DMS79 treated with DMSO at 0.1 percent for 48 hours (cell line): ENCODE measurements around the gene CPED1.
"Not testable (repeated sequence)": the region's sequence is repeated elsewhere in the genome, so short reads cannot be mapped to it uniquely, and the experiment has no call there.

Experiments
- DNase-seq: peaks from one replicate; lab custom pipeline; 2025; lab: John Stamatoyannopoulos, UW

CPED1 gene

GRCh38 chr7:121020249-121020988, 31.9 kb downstream of the CPED1 start:
- no peak for DNase-seq

- DNase-seq = no peak
These were observed 32.8 kb downstream of the CPED1 start for GRCh38 chr7:121020989-121021969.

- DNase-seq = no peak
These were observed 34.7 kb downstream of the CPED1 start for GRCh38 chr7:121023194-121023593.

GRCh38 chr7:121023683-121024511, 35.4 kb downstream of the CPED1 start:
- no peak for DNase-seq

GRCh38 chr7:121024611-121025010, 36.1 kb downstream of the CPED1 start:
- DNase-seq = no peak

- no peak for DNase-seq
These were observed 37.6 kb downstream of the CPED1 start for GRCh38 chr7:121026159-121026558.

- DNase-seq = no peak
These were observed 38.1 kb downstream of the CPED1 start for GRCh38 chr7:121026577-121027111.

GRCh38 chr7:121027761-121028669, 39.5 kb downstream of the CPED1 start:
- no peak for DNase-seq

GRCh38 chr7:121029302-121029701, 40.8 kb downstream of the CPED1 start:
- no peak for DNase-seq

GRCh38 chr7:121030308-121030707, 41.8 kb downstream of the CPED1 start:
- DNase-seq = no peak

GRCh38 chr7:121032645-121033460, 44.3 kb downstream of the CPED1 start:
- DNase-seq = no peak

- no peak for DNase-seq
These were observed 46.4 kb downstream of the CPED1 start for GRCh38 chr7:121034929-121035328.

- not testable (repeated sequence) for DNase-seq
These were observed 48.3 kb downstream of the CPED1 start for GRCh38 chr7:121036776-121037175.

GRCh38 chr7:121037329-121037728, 48.8 kb downstream of the CPED1 start:
- DNase-seq = not testable (repeated sequence)

GRCh38 chr7:121037957-121038716, 49.6 kb downstream of the CPED1 start:
- DNase-seq = no peak

GRCh38 chr7:121038717-121039509, 50.4 kb downstream of the CPED1 start:
- DNase-seq = no peak

GRCh38 chr7:121039510-121039822, 51.0 kb downstream of the CPED1 start:
- no peak for DNase-seq

GRCh38 chr7:121039994-121040393, 51.5 kb downstream of the CPED1 start:
- no peak for DNase-seq
